Left lung (tissue), 10 donors: ENCODE data around the gene RAPGEF1. TPM values are rescaled to one million over a fixed set of nuclear protein-coding genes. Genes with fewer than 3 reads are reported as not detected.
A peak's percentile ranks its signal among the peaks of the same experiment; 100 is the strongest.

Experiments
- ATAC-seq: fragments of 200-7000 bp; cut with Tn5 transposase; one replicate; pipeline ENCODE4 v1.9.1; 2020; ENCODE audit warnings: moderate library complexity
- DNase-seq, 4 donors: peaks; one replicate each; pipeline ENCODE4 v3.0.0-alpha.2; 2013 to 2020
- H3K27ac ChIP-seq, 2 donors: fragments of 200-600 bp; sonication (generic) in 1 of 2; one replicate each; pipeline versions ENCODE4 v1.5.0 to v1.8.0; 2020 to 2021
- H3K27me3 ChIP-seq, 2 donors: fragments of 200-600 bp; sonication (generic) in 1 of 2; one replicate each; pipeline versions ENCODE4 v1.5.0 to v1.8.0; 2020 to 2021
- H3K36me3 ChIP-seq, 2 donors: fragments of 200-600 bp; sonication (generic) in 1 of 2; one replicate each; pipeline versions ENCODE4 v1.5.0 to v1.8.0; 2020 to 2021
- H3K4me1 ChIP-seq, 2 donors: fragments of 200-600 bp; one replicate each; pipeline ENCODE4 v1.8.0; 2021
- H3K4me3 ChIP-seq, 2 donors: fragments of 200-600 bp; sonication (generic) in 1 of 2; one replicate each; pipeline versions ENCODE4 v1.5.0 to v1.8.0; 2020 to 2021; ENCODE audit warnings: mild to moderate bottlenecking in 1 of 2
- H3K9me3 ChIP-seq, 2 donors: fragments of 200-600 bp; sonication (generic) in 1 of 2; one replicate each; pipeline versions ENCODE4 v1.5.0 to v1.8.0; 2020 to 2021
- intact Hi-C, 2 donors: fragments of 100-400 bp; cut with DNase I; formaldehyde crosslinking; loops; one replicate each; pipeline versions ENCODE4 v1.11.2 to v1.14.2; 2022
- polyA plus RNA-seq, 6 donors: library from polyadenylated mRNA; unstranded; fragments of 120-200 nt; gene quantifications; one replicate each; pipeline ENCODE4 v1.2.1, GENCODE V29; 2013; ENCODE audit not compliant: insufficient read length in 6 of 6
- total RNA-seq, 2 donors: library from RNA; stranded (reverse); fragmentation: NEBNext Ultra II Directional; extraction: Animal tissue kit (Norgen Biotek cat#: 25700); gene quantifications; one replicate each; pipeline ENCODE4 v1.2.1, GENCODE V29; 2021
- TF ChIP-seq, protein P1 (sequence below), 2 donors: fragments of 200-600 bp; sonication (generic) in 1 of 2; IDR thresholded peaks; one replicate each; pipeline versions ENCODE4 v1.5.0 to v1.8.0; 2021; ENCODE audit warnings: antibody characterized with exemption in 2 of 2
- donor health status: DM: no; HTN: yes; CAD: no.
- donor health status: DM: no; HTN: no; CAD: no.

RAPGEF1 gene
- total and polyA plus RNA-seq, 8 donors: 37.5 to 112 (median 45.6) TPM

DNA sequence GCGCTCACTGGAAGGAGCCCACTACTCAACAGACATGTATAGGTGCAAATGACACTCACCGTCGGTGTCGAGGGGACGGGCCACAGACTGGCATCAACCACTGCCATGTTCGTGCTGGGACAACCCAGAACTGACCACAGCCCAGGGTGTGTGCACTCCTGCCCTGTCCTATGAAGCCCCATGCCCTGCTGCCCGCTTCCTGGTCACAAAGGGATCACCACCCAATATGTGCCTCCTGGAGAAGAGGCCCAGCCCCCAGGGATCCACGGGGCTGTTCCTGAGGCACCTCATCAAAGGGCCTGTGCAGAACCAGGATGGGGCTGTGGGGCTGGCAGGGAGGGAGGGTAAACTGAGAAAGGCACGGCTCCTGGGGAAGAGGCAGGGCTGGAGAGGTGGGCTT, 151.5 kb downstream of the RAPGEF1 start:
- TF ChIP-seq, protein P1, sequence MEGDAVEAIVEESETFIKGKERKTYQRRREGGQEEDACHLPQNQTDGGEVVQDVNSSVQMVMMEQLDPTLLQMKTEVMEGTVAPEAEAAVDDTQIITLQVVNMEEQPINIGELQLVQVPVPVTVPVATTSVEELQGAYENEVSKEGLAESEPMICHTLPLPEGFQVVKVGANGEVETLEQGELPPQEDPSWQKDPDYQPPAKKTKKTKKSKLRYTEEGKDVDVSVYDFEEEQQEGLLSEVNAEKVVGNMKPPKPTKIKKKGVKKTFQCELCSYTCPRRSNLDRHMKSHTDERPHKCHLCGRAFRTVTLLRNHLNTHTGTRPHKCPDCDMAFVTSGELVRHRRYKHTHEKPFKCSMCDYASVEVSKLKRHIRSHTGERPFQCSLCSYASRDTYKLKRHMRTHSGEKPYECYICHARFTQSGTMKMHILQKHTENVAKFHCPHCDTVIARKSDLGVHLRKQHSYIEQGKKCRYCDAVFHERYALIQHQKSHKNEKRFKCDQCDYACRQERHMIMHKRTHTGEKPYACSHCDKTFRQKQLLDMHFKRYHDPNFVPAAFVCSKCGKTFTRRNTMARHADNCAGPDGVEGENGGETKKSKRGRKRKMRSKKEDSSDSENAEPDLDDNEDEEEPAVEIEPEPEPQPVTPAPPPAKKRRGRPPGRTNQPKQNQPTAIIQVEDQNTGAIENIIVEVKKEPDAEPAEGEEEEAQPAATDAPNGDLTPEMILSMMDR (IDR thresholded peaks at IDR 0.05): no peak
- ATAC-seq (no peak), DNase-seq (peak in 1 of 4 donors; percentile 57)
- intact Hi-C loops: no loop called here
- H3K9me3 ChIP-seq: no peaks in the 10 kb centered on the region
- no peak overlapping the region for H3K4me3 ChIP-seq
- no peaks in the 10 kb centered on the region for H3K27me3 ChIP-seq
- H3K27ac ChIP-seq: no peak overlapping the region
- H3K36me3 ChIP-seq: peaks cover 0 to 75% of the 10 kb centered on the region in 2 donors
- H3K4me1 ChIP-seq: peaks cover 0 to 49% of the 10 kb centered on the region in 2 donors

- Histone ChIP-seq H3K4me1 (peaks cover 0 to 44% of the 10 kb centered on the region in 2 donors), H3K27me3 (no peaks in the 10 kb centered on the region), H3K27ac (no peak overlapping the region), H3K9me3 (no peaks in the 10 kb centered on the region), H3K4me3 (no peak overlapping the region), H3K36me3 (peaks cover 0 to 75% of the 10 kb centered on the region in 2 donors)
- intact Hi-C loops: no loop called here
- peak in 1 of 4 donors; percentile 77 for DNase-seq
- ATAC-seq: no peak
- TF ChIP-seq, protein P1 (IDR thresholded peaks at IDR 0.05): no peak
Observed at GRCh38 chr9:131587906-131588305, 152.0 kb downstream of the RAPGEF1 start.

GRCh38 chr9:131587331-131587730, 152.5 kb downstream of the RAPGEF1 start:
- Histone ChIP-seq H3K4me3 (no peak overlapping the region), H3K4me1 (peaks cover 0 to 42% of the 10 kb centered on the region in 2 donors), H3K27me3 (no peaks in the 10 kb centered on the region), H3K27ac (no peak overlapping the region), H3K36me3 (peaks cover 0 to 79% of the 10 kb centered on the region in 2 donors), H3K9me3 (no peaks in the 10 kb centered on the region)
- TF ChIP-seq, protein P1 (IDR thresholded peaks at IDR 0.05): no peak
- intact Hi-C loops: no loop called here
- DNase-seq (peak in 1 of 4 donors; percentile 27), ATAC-seq (no peak)

DNA sequence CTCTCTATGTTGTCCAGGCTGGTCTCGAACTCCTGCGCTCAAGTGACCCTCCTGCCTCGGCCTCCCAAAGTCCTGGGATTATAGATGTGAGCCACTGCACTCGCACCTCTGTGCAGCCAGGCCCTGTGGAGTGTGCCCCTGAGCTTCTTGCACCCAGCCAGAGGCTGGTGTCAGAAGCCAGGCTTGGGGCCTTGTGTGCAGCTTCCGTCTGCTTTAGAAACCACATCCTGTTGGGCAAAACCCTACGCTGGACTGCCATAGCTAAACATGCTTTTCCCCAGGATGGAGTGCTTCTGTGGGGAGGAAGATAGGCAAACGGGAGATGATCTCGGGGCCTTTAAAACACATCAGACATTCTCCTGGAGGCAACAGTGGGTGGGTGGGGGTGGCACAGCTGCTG, 154.5 kb downstream of the RAPGEF1 start:
- ATAC-seq (peak; percentile 69), DNase-seq (peak in 2 of 4 donors; percentile 59 to 84)
- H3K36me3 ChIP-seq: peaks cover 0 to 83% of the 10 kb centered on the region in 2 donors
- H3K9me3 ChIP-seq: no peaks in the 10 kb centered on the region
- intact Hi-C loops: no loop called here
- no peaks in the 10 kb centered on the region for H3K27me3 ChIP-seq
- H3K4me1 ChIP-seq: peaks cover 0 to 23% of the 10 kb centered on the region in 2 donors
- peak overlapping the region in 1 of 2 donors; percentile 74 for H3K27ac ChIP-seq
- TF ChIP-seq, protein P1 (IDR thresholded peaks at IDR 0.05): no peak
- H3K4me3 ChIP-seq: no peak overlapping the region

GRCh38 chr9:131584858-131585257, 155.0 kb downstream of the RAPGEF1 start:
- DNase-seq: no peak
- no peaks in the 10 kb centered on the region for H3K9me3 ChIP-seq
- intact Hi-C loops: no loop called here
- TF ChIP-seq, protein P1 (IDR thresholded peaks at IDR 0.05): no peak
- H3K4me3 ChIP-seq: no peak overlapping the region
- peaks cover 0 to 22% of the 10 kb centered on the region in 2 donors for H3K4me1 ChIP-seq
- no peaks in the 10 kb centered on the region for H3K27me3 ChIP-seq
- peak overlapping the region in 1 of 2 donors; percentile 74 for H3K27ac ChIP-seq
- no peak for ATAC-seq
- peaks cover 0 to 83% of the 10 kb centered on the region in 2 donors for H3K36me3 ChIP-seq
